Activated CD4-positive, alpha-beta T cell treated with anti-CD3 and anti-CD28 coated beads, Interleukin-2, amount 50 U/mL, for 4 hours (primary cell): Measurements from ENCODE around the gene HCN1.

Source experiments
- DNase-seq, 2 experiments: peaks; one replicate each; pipeline ENCODE4 v3.0.0-alpha.2; 2020

HCN1 gene

GRCh38 chr5:45279109-45279508 is 417.1 kb downstream of the HCN1 start:
- DNase-seq = no peak

DNA sequence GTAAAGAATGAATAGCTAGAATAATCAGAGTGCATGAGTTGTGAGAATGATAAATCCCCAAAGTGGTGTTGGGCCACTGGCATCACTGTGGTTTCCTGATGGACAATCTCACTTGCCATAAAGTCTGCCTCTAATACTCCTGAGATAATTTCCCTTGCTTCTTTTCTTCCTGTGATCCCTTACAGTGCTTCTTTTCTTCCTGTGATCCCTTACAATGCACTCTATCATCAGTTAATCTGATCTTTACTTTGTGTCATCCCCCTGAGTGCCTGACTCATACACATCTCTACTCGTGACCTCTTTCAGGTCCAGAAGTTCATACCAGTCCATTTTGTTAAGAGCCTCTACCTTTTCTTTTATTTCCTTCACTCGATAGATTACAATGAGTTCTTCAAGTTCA is 418.3 kb downstream of the HCN1 start:
- DNase-seq = no peak

GRCh38 chr5:45274241-45274640 is 421.9 kb downstream of the HCN1 start:
- no peak for DNase-seq

DNA sequence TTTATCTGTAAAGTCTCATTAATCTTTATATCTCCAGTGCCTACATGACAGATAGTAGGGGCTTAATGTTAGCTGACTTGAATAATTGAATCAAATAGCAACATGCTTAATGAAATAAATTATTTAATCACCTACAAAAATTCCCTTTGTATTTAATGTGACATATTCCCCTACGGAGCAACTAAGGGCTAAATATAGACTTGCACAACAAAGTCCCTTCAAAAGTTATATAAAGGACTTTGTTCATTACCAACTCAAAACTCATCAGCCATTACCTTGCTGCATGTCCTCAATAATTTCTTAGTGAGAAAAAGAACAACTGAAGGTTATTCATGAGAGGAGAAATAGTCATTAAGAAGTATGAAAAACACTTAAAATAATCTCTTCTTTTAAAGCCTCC is 424.6 kb downstream of the HCN1 start:
- no peak for DNase-seq

- DNase-seq = no peak
Measured at GRCh38 chr5:45264447-45264846, 431.7 kb downstream of the HCN1 start.

GRCh38 chr5:45262061-45262590 is 434.1 kb downstream of the HCN1 start:
- no peak for DNase-seq

DNA sequence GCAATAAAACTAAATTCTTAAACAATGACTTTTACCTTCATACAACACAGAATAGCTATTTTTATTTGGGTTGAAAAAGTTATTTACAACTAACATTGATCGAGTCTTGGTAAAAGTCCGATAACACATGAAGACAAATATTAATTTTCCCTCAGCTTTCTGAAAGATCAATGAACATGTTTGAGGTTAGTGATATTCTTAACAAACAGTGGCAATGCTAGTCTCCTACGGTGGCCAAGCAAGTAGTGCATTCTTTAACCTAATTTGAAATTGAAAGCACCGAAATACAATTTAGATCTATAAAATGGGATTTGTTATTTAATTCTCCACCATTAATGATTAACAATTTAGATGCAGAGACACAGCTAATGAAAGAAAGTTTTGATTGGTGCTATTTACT is 435.1 kb downstream of the HCN1 start:
- DNase-seq = no peak

GRCh38 chr5:45260292-45260691 is 435.9 kb downstream of the HCN1 start:
- no peak for DNase-seq

DNA sequence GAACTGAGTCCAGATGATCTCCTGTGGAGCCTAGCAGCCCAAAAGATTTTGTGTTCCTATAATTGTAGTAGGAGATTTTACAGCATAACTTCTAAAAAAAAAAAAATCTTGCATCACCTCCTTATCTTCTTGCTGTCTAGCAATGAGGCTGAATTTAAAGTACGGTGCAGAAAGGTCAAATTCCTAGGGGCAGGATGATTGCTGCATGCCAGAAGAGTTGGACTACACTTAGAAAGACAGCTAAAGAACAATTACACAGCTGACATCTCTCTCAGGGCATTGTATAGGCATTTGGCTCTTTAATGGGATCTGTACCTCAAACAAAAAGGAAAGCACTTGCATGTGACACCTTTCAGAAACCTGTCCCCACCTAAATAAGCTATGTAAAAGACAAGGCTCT is 443.2 kb downstream of the HCN1 start:
- no peak for DNase-seq

GRCh38 chr5:45252541-45252940 is 443.6 kb downstream of the HCN1 start:
- no peak for DNase-seq

GRCh38 chr5:45225571-45226031 is 470.6 kb downstream of the HCN1 start:
- DNase-seq = no peak

DNA sequence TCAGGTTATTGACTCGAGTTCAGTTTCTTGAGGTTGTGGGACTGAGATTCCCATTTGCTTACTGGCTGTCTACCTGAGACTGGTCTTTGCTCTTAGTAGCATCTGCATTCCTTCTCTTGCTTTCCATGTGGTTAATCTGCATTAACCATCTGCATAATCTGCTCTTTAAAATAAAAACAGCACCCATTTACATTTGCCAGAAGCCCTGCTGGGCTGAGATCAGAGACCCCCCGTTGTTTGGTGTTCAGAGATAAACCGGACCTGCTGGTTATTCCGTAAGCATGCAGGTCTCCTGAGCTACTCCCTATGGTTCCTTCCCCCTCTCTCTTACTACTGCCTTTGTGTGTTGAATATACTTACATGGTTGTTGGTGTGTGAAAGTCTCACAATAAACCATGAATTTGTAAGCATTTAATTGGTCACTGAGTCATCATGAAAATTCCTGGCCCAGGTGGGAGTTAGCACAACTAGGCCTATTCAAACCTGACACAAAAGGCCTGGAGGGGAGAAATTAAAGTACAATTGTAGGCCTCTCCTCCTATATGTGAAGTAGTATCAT is 490.7 kb downstream of the HCN1 start:
- DNase-seq = no peak
